SK-N-SH (cell line): ENCODE data around the gene MBP. TPM values are rescaled to one million over a fixed set of nuclear protein-coding genes. Genes with fewer than 3 reads are reported as not detected.

Experiments used
- CTCF ChIA-PET: fragments of 300-600, 350-600 bp; formaldehyde crosslinking; extraction: SDS; loops from one replicate; lab custom pipeline; 2021; lab: Yijun Ruan, JAX
- POLR2A ChIA-PET: fragments of 350-600 bp; sonication (Branson Sonifier 250); formaldehyde crosslinking; extraction: SDS; loops from one replicate; lab custom pipeline; 2020; ENCODE audit warnings: antibody characterized with exemption, inconsistent platforms; lab: Yijun Ruan, JAX
- DNase-seq: peaks from one replicate; pipeline ENCODE4 v3.0.0; 2012
- H2AFZ ChIP-seq: fragments of 200-600 bp; sonication (generic); 2 replicates; pipeline ENCODE4 v1.8.1; 2016; ENCODE audit warnings: antibody characterized with exemption, mild to moderate bottlenecking, low read depth
- H3F3A ChIP-seq: fragments of 200-600 bp; sonication (generic); replicated peaks from 2 replicates; pipeline ENCODE3; 2016; ENCODE audit warnings: antibody characterized with exemption, mild to moderate bottlenecking; ENCODE audit not compliant: insufficient read depth
- H3K27ac ChIP-seq, 2 experiments: fragments of 200-500 bp in 1 of 2; fragments of 200-600 bp in 1 of 2; sonication (Bioruptor generic) in 1 of 2; sonication (generic), shearing (Covaris generic) in 1 of 2; 2 replicates each; pipeline versions ENCODE4 v1.5.1 to v1.6.1; 2014 to 2016; ENCODE audit warnings: low read depth in 2 of 2, inconsistent platforms in 1 of 2, low read length in 1 of 2, mild to moderate bottlenecking in 1 of 2, mixed read lengths in 1 of 2
- H3K27me3 ChIP-seq: fragments of 200-600 bp; sonication (generic), shearing (Covaris generic); 2 replicates; pipeline ENCODE4 v1.6.1; 2016; ENCODE audit warnings: mixed run types; ENCODE audit not compliant: insufficient read depth
- H3K36me3 ChIP-seq, 2 experiments: fragments of 200-500 bp in 1 of 2; fragments of 200-600 bp in 1 of 2; sonication (Bioruptor generic) in 1 of 2; sonication (generic) in 1 of 2; replicated peaks in 1 of 2; 2 replicates each; pipeline versions ENCODE3 to v1.5.1; 2014 to 2016; ENCODE audit warnings: low read length in 1 of 2, mild to moderate bottlenecking in 1 of 2; ENCODE audit not compliant: insufficient read depth in 2 of 2, control insufficient read depth in 1 of 2
- H3K4me1 ChIP-seq, 2 experiments: fragments of 200-500 bp in 1 of 2; fragments of 200-600 bp in 1 of 2; sonication (Bioruptor generic) in 1 of 2; sonication (generic), shearing (Covaris generic) in 1 of 2; 2 replicates each; pipeline versions ENCODE4 v1.5.1 to v1.6.1; 2014 to 2016; ENCODE audit warnings: low read depth in 1 of 2, low read length in 1 of 2, mixed run types in 1 of 2; ENCODE audit not compliant: insufficient read depth in 2 of 2, control insufficient read depth in 1 of 2
- H3K4me2 ChIP-seq: fragments of 200-600 bp; sonication (generic), shearing (Covaris generic); 2 replicates; pipeline ENCODE4 v1.6.1; 2017; ENCODE audit warnings: mixed run types
- H3K4me3 ChIP-seq, 2 experiments: fragments of 200-500 bp in 1 of 2; fragments of 200-600 bp in 1 of 2; sonication (Bioruptor generic) in 1 of 2; sonication (generic), shearing (Covaris generic) in 1 of 2; 2 replicates each; pipeline versions ENCODE4 v1.5.1 to v1.8.1; 2014 to 2016; ENCODE audit warnings: low read depth in 2 of 2, inconsistent platforms in 1 of 2, low read length in 1 of 2, mild to moderate bottlenecking in 1 of 2, mixed read lengths in 1 of 2, moderate library complexity in 1 of 2
- H3K79me2 ChIP-seq: fragments of 200-600 bp; sonication (generic); 2 replicates; pipeline ENCODE4 v1.8.1; 2017; ENCODE audit warnings: mild to moderate bottlenecking; ENCODE audit not compliant: insufficient read depth
- H3K9ac ChIP-seq: fragments of 200-600 bp; sonication (generic); 2 replicates; pipeline ENCODE4 v1.6.1; 2017; ENCODE audit warnings: mixed run types
- H3K9me2 ChIP-seq: fragments of 200-600 bp; sonication (generic); 2 replicates; pipeline ENCODE4 v1.6.1; 2017; ENCODE audit warnings: mixed run types
- H3K9me3 ChIP-seq: fragments of 200-600 bp; sonication (generic); 2 replicates; pipeline ENCODE4 v1.6.1; 2017; ENCODE audit warnings: mixed run types, mild to moderate bottlenecking, moderate library complexity
- H4K20me1 ChIP-seq: fragments of 200-600 bp; sonication (generic); 2 replicates; pipeline ENCODE4 v1.6.1; 2017; ENCODE audit warnings: mild to moderate bottlenecking, mixed run types; ENCODE audit not compliant: insufficient read depth
- CHD2 ChIP-seq: fragments of 150-350 bp; IDR thresholded peaks from 2 replicates; pipeline ENCODE4 v1.6.1; 2018; ENCODE audit warnings: low read length; ENCODE audit not compliant: partially characterized antibody
- EP300 ChIP-seq, 2 experiments: IDR thresholded peaks; 2 replicates each; pipeline versions ENCODE4 v1.4.0 to v1.6.1; 2012; ENCODE audit warnings: borderline replicate concordance in 1 of 2, low read depth in 1 of 2, low read length in 1 of 2
- EZH2phosphoT487 ChIP-seq: fragments of 200-600 bp; sonication (generic); IDR thresholded peaks from 2 replicates; pipeline ENCODE4 v1.6.1; 2017; ENCODE audit warnings: low read depth, mixed run types, mild to moderate bottlenecking, antibody characterized with exemption, moderate library complexity, borderline replicate concordance
- FOXM1 ChIP-seq: IDR thresholded peaks from 2 replicates; pipeline ENCODE4 v1.4.0; 2012; ENCODE audit warnings: low read depth, mild to moderate bottlenecking
- MXI1 ChIP-seq: IDR thresholded peaks from 2 replicates; pipeline ENCODE4 v1.6.1; 2012; ENCODE audit warnings: mild to moderate bottlenecking, low read depth, low read length, improper control_type of control experiment
- NFIC ChIP-seq: IDR thresholded peaks from 2 replicates; pipeline ENCODE4 v1.4.0; 2012; ENCODE audit warnings: borderline replicate concordance
- POLR2AphosphoS5 ChIP-seq: IDR thresholded peaks from 2 replicates; pipeline ENCODE4 v1.6.1; 2012; ENCODE audit warnings: low read depth, low read length
- RCOR1 ChIP-seq: fragments of 150-350 bp; IDR thresholded peaks from 2 replicates; pipeline ENCODE4 v1.6.1; 2017; ENCODE audit warnings: antibody characterized with exemption, low read length
- RXRA ChIP-seq: IDR thresholded peaks from 2 replicates; pipeline ENCODE4 v1.4.0; 2012; ENCODE audit warnings: low read depth, mild to moderate bottlenecking, borderline replicate concordance
- TAF1 ChIP-seq: IDR thresholded peaks from 2 replicates; pipeline ENCODE4 v1.6.1; 2012; ENCODE audit warnings: low read depth, mild to moderate bottlenecking, low read length, moderate library complexity, borderline replicate concordance
- TEAD4 ChIP-seq: IDR thresholded peaks from 2 replicates; pipeline ENCODE4 v1.4.0; 2012; ENCODE audit warnings: mild to moderate bottlenecking, borderline replicate concordance; ENCODE audit not compliant: insufficient read depth
- USF2 ChIP-seq: fragments of 150-350 bp; IDR thresholded peaks from 2 replicates; pipeline ENCODE4 v1.6.1; 2017; ENCODE audit warnings: antibody characterized with exemption, low read length, low read depth, borderline replicate concordance
- ZBTB33 ChIP-seq: IDR thresholded peaks from 2 replicates; pipeline ENCODE4 v1.4.0; 2012; ENCODE audit warnings: low read depth, borderline replicate concordance
- WGBS: methylation state at CpG from one replicate; pipeline ENCODE4 v1.1.6; 2017; ENCODE audit warnings: low lambda C conversion rate; 5-methylcytosine and 5-hydroxymethylcytosine counted together
- polyA plus RNA-seq, 3 experiments: library from polyadenylated mRNA; depleted of rRNA; stranded (reverse); fragments of >200 nt; gene quantifications; 2 replicates each; pipeline ENCODE4 v1.2.3, GENCODE V29; 2012

MBP gene
- polyA plus RNA-seq, 1 of the 3 experiments (the other 2 are of a cell fraction) = 1.6 TPM

GRCh38 chr18:76985951-76986236 is 146.7 kb downstream of the MBP start:
- WGBS = 89% methylated on average over 9 of the region's 9 CpGs
- H3K9me3 ChIP-seq = no peaks in the 10 kb centered on the region
- no peaks in the 10 kb centered on the region for H4K20me1 ChIP-seq
- no peak for TF ChIP-seq USF2
- no peak for TF ChIP-seq EZH2phosphoT487
- no peak for TF ChIP-seq ZBTB33
- no peak for TF ChIP-seq TAF1
- TF ChIP-seq CHD2 = no peak
- TF ChIP-seq RXRA = no peak
- no peak for TF ChIP-seq MXI1
- TF ChIP-seq NFIC = no peak
- no peak for TF ChIP-seq TEAD4
- DNase-seq = no peak
- H2AFZ ChIP-seq = no peak overlapping the region
- no peaks in the 10 kb centered on the region for H3K9me2 ChIP-seq
- CTCF ChIA-PET = interaction anchor here (1.2 to 8.2 kb wide), 5 partner anchors 12 to 183 kb away, joined by 3 to 191 read pairs (median 50); no protein-coding TSS in a partner anchor
- no peak overlapping the region for H3K27ac ChIP-seq
- POLR2A ChIA-PET = no interaction called here
- H3K79me2 ChIP-seq = no peaks in the 10 kb centered on the region
- H3K36me3 ChIP-seq = no peaks in the 10 kb centered on the region
- H3K4me3 ChIP-seq = no peak overlapping the region
- H3K4me1 ChIP-seq = peaks cover 0 to 8% of the 10 kb centered on the region in 2 experiments; a peak in 1 of 4 replicates
- H3K9ac ChIP-seq = no peak overlapping the region
- H3F3A ChIP-seq = no peaks in the 10 kb centered on the region
- no peaks in the 10 kb centered on the region for H3K27me3 ChIP-seq
- no peak overlapping the region for H3K4me2 ChIP-seq

- no peak overlapping the region for H3K27ac ChIP-seq
- no peak overlapping the region for H3K4me3 ChIP-seq
- no peaks in the 10 kb centered on the region for H3K27me3 ChIP-seq
- no peaks in the 10 kb centered on the region for H4K20me1 ChIP-seq
- ChIA-PET POLR2A (no interaction called here), CTCF (interaction anchor here (1.2 to 8.2 kb wide), 5 partner anchors 13 to 183 kb away, joined by 3 to 191 read pairs (median 50); no protein-coding TSS in a partner anchor)
- 79% methylated on average over 16 of the region's 27 CpGs for WGBS
- no peaks in the 10 kb centered on the region for H3K36me3 ChIP-seq
- TF ChIP-seq MXI1 = no peak
- no peak for TF ChIP-seq NFIC
- no peak for TF ChIP-seq RCOR1
- TF ChIP-seq EP300 (IDR thresholded peaks at IDR 0.05; ENCODE audit: borderline replicate concordance in 1 of 2, low read depth in 1 of 2, low read length in 1 of 2) = no peak
- no peak for TF ChIP-seq TAF1
- TF ChIP-seq FOXM1 = no peak
- TF ChIP-seq USF2 = no peak
- TF ChIP-seq POLR2AphosphoS5 = no peak
- no peaks in the 10 kb centered on the region for H3K9me3 ChIP-seq
- H3K4me1 ChIP-seq = peaks cover 0 to 10% of the 10 kb centered on the region in 2 experiments; a peak in 1 of 4 replicates
- no peaks in the 10 kb centered on the region for H3K9me2 ChIP-seq
- DNase-seq = no peak
- no peaks in the 10 kb centered on the region for H3K79me2 ChIP-seq
- no peak overlapping the region for H2AFZ ChIP-seq
- no peaks in the 10 kb centered on the region for H3F3A ChIP-seq
- H3K9ac ChIP-seq = no peak overlapping the region
- no peak overlapping the region for H3K4me2 ChIP-seq
Observed at GRCh38 chr18:76985156-76985950, 147.2 kb downstream of the MBP start.
